Muscle layer of colon (tissue), 2 donors: Measurements from ENCODE around the gene POLR2E.

ENCODE experiments used
- H3K27ac ChIP-seq: one replicate; pipeline ENCODE4 v1.7.0; 2013; ENCODE audit warnings: low read depth, mild to moderate bottlenecking, low read length, moderate library complexity
- H3K27me3 ChIP-seq, 2 donors: one replicate each; pipeline ENCODE4 v1.7.0; 2013; ENCODE audit warnings: low read length in 2 of 2, mild to moderate bottlenecking in 2 of 2; ENCODE audit not compliant: insufficient read depth in 2 of 2, control insufficient read depth in 1 of 2
- H3K36me3 ChIP-seq: one replicate; pipeline ENCODE4 v1.7.0; 2013; ENCODE audit warnings: mild to moderate bottlenecking, low read length; ENCODE audit not compliant: insufficient read depth
- H3K4me1 ChIP-seq: one replicate; pipeline ENCODE4 v1.7.0; 2013; ENCODE audit warnings: mild to moderate bottlenecking, low read length; ENCODE audit not compliant: insufficient read depth
- H3K4me3 ChIP-seq, 2 donors: one replicate each; pipeline ENCODE4 v1.7.0; 2013; ENCODE audit warnings: low read length in 2 of 2, low read depth in 1 of 2, mild to moderate bottlenecking in 1 of 2, moderate library complexity in 1 of 2
- H3K9ac ChIP-seq: one replicate; pipeline ENCODE4 v1.7.0; 2013; ENCODE audit warnings: low read length
- H3K9me3 ChIP-seq: one replicate; pipeline ENCODE4 v1.7.0; 2013; ENCODE audit warnings: mild to moderate bottlenecking, low read length
- donor health status: abdominal sarcoma.
- donor health status: Adenocarcinoma of cecum.

POLR2E gene

DNA sequence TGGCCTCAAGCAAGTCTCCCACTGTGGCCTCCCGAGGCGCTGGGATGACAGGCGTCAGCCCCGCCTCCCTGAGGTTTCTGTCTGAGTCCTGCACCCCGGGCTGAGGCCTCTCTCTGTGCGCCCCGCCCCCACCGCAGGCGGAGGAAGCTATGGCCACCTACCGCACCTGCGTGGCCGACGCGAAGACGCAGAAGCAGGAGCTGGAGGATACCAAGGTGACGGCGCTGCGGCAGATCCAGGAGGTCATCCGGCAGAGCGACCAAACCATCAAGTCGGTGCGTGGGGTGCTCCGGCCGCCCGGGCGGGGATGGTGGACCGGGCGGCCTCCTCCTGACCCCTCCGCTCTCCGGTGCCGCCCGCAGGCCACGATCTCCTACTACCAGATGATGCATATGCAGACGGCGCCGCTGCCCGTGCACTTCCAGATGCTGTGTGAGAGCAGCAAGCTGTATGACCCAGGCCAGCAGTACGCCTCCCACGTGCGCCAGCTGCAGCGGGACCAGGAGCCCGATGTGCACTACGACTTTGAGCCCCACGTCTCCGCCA is 15.5 kb downstream of the POLR2E start:
- H3K4me1 ChIP-seq: no peaks in the 10 kb centered on the region
- H3K27me3 ChIP-seq: peaks cover 0 to 19% of the 10 kb centered on the region in 2 donors
- no peak overlapping the region for H3K9ac ChIP-seq
- H3K36me3 ChIP-seq: no peaks in the 10 kb centered on the region
- no peak overlapping the region for H3K4me3 ChIP-seq
- no peak overlapping the region for H3K27ac ChIP-seq
- H3K9me3 ChIP-seq: no peaks in the 10 kb centered on the region

- Histone ChIP-seq H3K27ac (no peak overlapping the region), H3K4me1 (no peaks in the 10 kb centered on the region), H3K27me3 (peaks cover 0 to 22% of the 10 kb centered on the region in 2 donors), H3K9ac (no peak overlapping the region), H3K4me3 (no peak overlapping the region), H3K9me3 (no peaks in the 10 kb centered on the region), H3K36me3 (no peaks in the 10 kb centered on the region)
These were observed 18.2 kb downstream of the POLR2E start for GRCh38 chr19:1076951-1077350.

DNA sequence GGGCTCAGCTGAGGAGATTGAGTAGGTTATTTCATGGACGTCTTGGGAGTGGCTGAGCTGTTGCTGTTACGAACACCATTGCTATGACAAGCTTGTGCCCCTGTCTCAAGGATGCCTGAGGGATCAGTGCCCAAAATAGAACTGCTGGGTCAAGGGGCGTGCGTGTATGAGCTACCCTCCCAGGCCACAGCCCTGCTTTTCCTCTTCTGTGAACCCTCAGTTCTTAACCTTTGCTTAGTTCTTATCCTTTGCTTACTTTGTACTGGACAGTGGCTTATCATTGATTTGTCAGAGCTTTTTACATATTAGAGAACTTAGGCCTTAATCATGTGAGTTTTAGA is 19.2 kb downstream of the POLR2E start:
- no peak overlapping the region for H3K4me3 ChIP-seq
- no peak overlapping the region for H3K27ac ChIP-seq
- no peaks in the 10 kb centered on the region for H3K9me3 ChIP-seq
- no peaks in the 10 kb centered on the region for H3K36me3 ChIP-seq
- H3K27me3 ChIP-seq: peaks cover 0 to 22% of the 10 kb centered on the region in 2 donors
- peaks cover 4% of the 10 kb centered on the region for H3K4me1 ChIP-seq
- H3K9ac ChIP-seq: no peak overlapping the region

- Histone ChIP-seq H3K4me3 (no peak overlapping the region), H3K27ac (no peak overlapping the region)
These were observed 20.5 kb downstream of the POLR2E start for GRCh38 chr19:1074544-1075283.

GRCh38 chr19:1073956-1074517 is 21.1 kb downstream of the POLR2E start:
- no peaks in the 10 kb centered on the region for H3K9me3 ChIP-seq
- peaks cover 9 to 36% of the 10 kb centered on the region in 2 donors for H3K27me3 ChIP-seq
- H3K4me1 ChIP-seq: peaks cover 4% of the 10 kb centered on the region
- H3K9ac ChIP-seq: no peak overlapping the region
- H3K27ac ChIP-seq: no peak overlapping the region
- H3K4me3 ChIP-seq: no peak overlapping the region
- H3K36me3 ChIP-seq: no peaks in the 10 kb centered on the region

More at GRCh38 chr19:1074544-1075283, 20.5 kb downstream of the POLR2E start:
- no peak overlapping the region for H3K9ac ChIP-seq
- no peaks in the 10 kb centered on the region for H3K9me3 ChIP-seq
- H3K36me3 ChIP-seq: no peaks in the 10 kb centered on the region
- H3K4me1 ChIP-seq: peaks cover 4% of the 10 kb centered on the region
- peaks cover 6 to 30% of the 10 kb centered on the region in 2 donors for H3K27me3 ChIP-seq

DNA sequence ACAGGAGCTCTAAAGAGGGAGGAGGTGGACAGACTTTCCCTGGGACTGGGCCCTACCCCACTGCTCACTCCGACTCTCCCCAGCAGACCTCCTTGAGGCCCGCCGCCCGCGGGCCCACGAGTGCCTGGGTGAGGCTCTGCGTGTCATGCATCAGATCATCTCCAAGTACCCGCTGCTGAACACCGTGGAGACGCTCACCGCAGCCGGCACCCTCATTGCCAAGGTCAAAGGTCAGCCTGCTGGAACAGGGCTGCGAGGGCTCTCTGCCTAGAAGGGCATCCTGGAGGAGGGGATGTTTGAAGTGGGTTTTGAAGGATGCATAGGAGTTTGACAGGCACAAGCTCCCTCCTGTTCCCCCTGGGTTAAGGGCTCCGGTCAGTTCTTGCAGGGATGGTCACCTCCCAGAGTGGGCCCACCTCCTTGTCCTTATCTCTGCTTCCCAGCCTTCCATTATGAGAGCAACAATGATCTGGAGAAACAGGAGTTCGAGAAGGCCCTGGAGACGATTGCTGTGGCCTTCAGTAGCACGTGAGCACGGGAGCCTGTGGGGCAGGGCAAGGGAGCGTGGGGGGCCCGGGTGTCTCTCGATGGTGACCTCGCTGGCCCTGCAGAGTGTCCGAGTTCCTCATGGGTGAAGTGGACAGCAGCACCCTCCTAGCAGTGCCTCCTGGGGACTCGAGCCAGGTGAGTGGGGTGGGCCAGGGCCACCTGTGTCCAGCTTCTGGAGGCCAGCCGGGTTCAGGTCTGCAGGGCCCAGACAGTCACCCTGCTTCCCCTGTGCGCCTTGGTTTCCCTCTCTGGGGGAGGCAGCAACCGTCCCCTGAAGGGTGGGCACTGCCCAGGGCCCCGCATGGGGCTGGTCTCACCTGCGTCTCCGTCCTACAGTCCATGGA is 21.9 kb downstream of the POLR2E start:
- H3K4me3 ChIP-seq: no peak overlapping the region
- H3K4me1 ChIP-seq: peaks cover 4% of the 10 kb centered on the region
- H3K36me3 ChIP-seq: no peaks in the 10 kb centered on the region
- peaks cover 15 to 44% of the 10 kb centered on the region in 2 donors for H3K27me3 ChIP-seq
- H3K27ac ChIP-seq: no peak overlapping the region
- no peaks in the 10 kb centered on the region for H3K9me3 ChIP-seq
- no peak overlapping the region for H3K9ac ChIP-seq

DNA sequence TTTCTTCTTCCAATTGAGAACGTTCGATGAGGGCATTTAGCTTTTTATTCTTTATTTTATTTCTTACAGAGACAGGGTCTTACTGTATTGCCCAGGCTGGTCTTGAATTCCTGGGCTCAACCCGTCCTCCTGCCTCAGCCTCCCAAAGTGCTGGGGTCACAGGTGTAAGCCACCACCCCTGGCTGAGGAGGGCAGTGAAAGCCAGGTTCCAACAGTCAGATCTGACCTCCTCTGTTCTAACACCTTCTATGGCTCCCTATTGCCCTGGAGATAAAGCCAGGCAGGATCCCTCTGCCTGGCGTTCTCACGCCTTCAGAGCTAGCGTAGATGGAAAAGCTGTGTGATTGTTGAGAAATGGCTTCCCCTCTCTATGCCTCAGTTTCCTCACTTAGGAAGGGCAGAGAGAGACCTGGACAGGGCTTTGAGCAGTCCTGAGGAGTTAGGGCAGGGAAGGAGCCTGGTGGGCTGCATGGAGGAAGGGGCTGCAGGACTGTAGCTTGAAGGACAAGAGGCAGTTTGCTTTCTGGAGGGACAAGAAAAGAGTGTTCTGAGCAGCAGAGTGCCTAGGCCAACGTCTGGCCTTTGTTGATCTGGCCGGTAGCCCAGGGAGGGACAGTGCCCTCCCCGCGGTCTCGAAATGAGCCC is 22.7 kb downstream of the POLR2E start:
- Histone ChIP-seq H3K4me1 (peaks cover 4% of the 10 kb centered on the region), H3K4me3 (no peak overlapping the region), H3K9ac (no peak overlapping the region), H3K27me3 (peaks cover 22 to 52% of the 10 kb centered on the region in 2 donors), H3K27ac (no peak overlapping the region), H3K36me3 (no peaks in the 10 kb centered on the region), H3K9me3 (no peaks in the 10 kb centered on the region)

DNA sequence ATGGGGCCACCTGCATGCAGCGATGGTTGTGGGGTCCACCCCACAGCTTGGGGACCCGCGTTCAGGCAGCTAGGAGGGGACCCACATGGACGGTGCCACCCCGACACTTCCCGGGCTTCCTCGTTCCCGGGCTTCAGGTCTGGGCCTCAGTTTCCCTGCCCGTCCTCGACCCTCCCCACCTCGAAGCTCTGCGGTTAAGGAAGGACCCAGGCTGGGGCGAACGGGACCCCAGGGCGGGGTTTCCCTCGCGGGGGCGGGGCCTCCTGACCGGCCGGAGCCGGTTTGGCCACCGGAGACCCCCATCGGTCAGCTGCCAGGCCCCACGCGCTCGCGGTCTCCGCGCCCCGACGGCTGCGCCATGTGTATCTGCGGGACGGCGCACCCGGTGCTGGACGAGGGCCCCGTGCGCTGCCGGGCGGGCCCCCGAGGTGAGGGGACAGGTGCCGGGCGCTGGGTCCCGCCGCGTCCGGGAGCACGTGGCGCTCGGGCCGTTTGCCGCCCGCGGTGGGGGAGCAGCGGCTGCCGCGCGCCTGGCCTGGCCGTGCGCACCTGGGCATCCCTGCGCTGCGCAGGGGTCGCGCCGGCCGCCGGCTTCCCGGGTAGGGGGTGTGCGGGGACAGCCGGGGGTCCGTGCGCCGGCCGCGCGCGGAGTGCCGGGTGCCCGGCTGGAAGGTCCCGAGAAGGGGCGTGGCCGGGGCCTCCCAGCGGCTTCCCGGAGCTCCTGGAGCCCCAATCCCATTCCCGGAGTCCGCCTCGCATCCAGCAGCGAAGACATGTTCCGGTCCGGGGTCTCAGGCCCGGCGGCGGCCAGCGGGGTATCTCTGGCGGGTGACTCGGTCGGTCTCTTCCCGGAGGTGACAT is 24.0 kb downstream of the POLR2E start:
- Histone ChIP-seq H3K27ac (no peak overlapping the region), H3K27me3 (peaks cover 28 to 65% of the 10 kb centered on the region in 2 donors), H3K4me1 (peaks cover 4% of the 10 kb centered on the region), H3K36me3 (no peaks in the 10 kb centered on the region), H3K9ac (no peak overlapping the region), H3K4me3 (no peak overlapping the region), H3K9me3 (no peaks in the 10 kb centered on the region)

- H3K27me3 ChIP-seq: peaks cover 34 to 71% of the 10 kb centered on the region in 2 donors
- H3K9me3 ChIP-seq: no peaks in the 10 kb centered on the region
- H3K4me3 ChIP-seq: no peak overlapping the region
- H3K4me1 ChIP-seq: peaks cover 4% of the 10 kb centered on the region
- no peak overlapping the region for H3K9ac ChIP-seq
- no peak overlapping the region for H3K27ac ChIP-seq
- H3K36me3 ChIP-seq: no peaks in the 10 kb centered on the region
These were observed 24.6 kb downstream of the POLR2E start for GRCh38 chr19:1070576-1070930.

DNA sequence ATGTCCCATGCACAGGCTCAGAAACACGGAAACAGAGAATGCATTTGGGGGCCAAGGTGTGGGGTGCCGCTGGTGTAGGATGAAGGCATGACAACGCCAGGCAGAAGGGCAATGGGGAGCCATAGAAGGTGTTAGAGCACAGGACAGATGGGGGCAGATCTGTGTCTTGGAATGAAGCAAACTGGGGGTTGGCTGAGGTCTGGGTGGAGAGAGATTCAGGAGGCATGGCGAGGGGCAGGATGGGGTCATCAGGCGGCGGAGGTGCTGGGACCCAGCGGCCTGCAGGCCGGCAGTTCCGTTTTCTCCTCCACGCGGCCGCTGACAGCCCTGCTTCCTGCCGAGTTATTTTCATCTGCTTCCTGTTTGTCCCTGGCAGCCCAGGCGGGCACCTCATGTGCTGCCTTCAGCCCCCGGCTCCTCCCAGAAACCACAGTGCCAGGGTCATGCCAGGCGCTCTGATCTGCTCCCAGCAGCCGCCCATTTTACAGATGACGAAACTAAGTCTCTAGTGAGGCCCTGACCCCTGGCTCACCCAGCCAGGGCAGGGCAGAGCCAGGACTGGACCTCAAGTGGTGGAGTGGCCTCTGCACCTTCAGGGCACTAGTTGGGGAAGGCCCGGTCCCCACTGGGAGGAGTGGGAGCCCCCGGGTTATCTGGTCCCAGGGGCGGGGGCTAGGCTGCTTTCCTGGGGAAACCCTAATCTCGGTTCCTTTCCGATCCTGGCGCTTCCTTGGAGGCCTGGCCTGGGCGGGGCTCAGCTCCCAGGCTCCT is 26.0 kb downstream of the POLR2E start:
- no peaks in the 10 kb centered on the region for H3K36me3 ChIP-seq
- H3K27ac ChIP-seq: no peak overlapping the region
- no peaks in the 10 kb centered on the region for H3K9me3 ChIP-seq
- H3K27me3 ChIP-seq: peaks cover 39 to 85% of the 10 kb centered on the region in 2 donors
- H3K9ac ChIP-seq: no peak overlapping the region
- peaks cover 4% of the 10 kb centered on the region for H3K4me1 ChIP-seq
- no peak overlapping the region for H3K4me3 ChIP-seq
